GM21526 (cell line): ENCODE data around the gene DPF1.
"Not testable (repeated sequence)": the region's sequence is repeated elsewhere in the genome, so short reads cannot be mapped to it uniquely, and the experiment has no call there.

ENCODE experiments used
- ATAC-seq: cut with Tn5 transposase; IDR thresholded peaks from one replicate; pipeline ENCODE4 v1.9.1; 2021; ENCODE audit warnings: moderate library complexity; ENCODE audit not compliant: unreplicated experiment, low FRiP score

DPF1 gene

DNA sequence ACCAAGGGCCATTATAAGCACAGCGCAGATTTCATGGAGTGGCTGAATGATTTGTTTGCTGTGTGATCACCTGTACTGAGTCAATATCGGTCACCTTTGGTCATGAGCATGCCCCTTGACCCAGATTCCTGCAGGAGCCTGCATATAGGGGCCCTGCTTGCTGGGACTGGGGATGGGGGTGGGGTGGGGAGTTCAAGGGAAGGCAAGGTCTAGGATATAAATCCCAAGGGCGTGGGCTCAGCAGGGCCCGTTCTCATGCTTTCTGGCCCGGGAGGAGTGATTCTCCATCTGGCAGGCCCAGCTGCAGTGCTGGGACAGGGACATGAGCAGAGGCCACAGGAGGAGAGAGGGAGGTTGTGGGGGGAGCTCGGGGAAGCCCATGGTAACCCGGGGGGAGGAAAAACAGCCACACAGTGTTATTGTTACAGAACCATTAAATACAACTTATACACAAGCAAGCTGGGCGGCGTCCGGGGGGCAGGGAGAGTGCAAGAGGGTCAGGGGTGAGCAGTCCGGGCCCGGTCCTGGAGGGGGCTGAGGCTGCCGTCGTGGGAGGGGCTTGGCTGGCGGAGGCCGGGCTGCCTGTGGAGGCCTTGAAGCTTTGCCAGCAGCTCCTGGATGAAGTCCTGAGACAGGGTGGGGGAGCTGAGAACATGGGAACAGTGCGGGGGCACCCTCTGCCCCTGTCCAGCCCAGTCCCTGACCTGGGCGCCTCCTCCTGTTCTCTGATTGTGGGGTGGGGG, 27.0 kb upstream of the DPF1 start:
- ATAC-seq, result no peak

DNA sequence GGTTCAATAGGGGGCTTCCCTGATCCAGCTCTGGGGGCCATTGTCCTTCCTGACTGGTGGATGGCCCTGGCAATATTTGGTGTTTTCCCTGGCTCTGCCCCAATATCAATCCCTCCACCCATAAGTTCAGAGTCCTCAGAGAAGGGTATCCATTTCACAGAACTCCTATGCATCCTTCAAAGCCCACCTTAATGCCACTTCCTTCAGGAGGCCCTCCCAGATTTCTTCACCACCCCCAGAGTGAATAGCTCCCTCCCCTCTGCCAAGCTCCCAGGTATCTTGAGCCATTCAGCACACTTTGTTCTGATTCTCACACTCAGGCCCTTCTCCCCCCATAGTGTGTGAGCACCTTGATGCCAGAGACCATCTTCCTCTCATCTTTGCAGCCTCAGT, 26.4 kb upstream of the DPF1 start:
- ATAC-seq, result no peak

DNA sequence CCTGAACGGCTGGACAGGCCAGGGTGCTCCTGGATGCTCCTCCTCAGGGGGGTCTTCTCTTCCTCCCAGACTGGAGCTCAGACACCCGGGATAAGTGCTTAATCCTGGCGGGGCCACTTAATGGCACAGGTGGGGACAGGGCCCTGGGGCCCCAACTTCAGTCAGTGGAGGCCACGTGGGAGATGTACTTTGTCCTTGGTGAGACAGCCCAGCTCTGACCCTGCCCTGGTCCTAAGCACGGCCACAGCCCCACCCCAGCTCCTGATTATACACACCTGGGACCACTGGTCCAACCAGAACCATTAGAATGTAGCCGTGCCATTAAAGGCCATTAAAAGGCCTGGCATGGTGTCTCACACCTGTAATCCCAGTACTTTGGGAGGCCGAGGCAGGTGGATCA, 24.4 kb upstream of the DPF1 start:
- ATAC-seq, result no peak

DNA sequence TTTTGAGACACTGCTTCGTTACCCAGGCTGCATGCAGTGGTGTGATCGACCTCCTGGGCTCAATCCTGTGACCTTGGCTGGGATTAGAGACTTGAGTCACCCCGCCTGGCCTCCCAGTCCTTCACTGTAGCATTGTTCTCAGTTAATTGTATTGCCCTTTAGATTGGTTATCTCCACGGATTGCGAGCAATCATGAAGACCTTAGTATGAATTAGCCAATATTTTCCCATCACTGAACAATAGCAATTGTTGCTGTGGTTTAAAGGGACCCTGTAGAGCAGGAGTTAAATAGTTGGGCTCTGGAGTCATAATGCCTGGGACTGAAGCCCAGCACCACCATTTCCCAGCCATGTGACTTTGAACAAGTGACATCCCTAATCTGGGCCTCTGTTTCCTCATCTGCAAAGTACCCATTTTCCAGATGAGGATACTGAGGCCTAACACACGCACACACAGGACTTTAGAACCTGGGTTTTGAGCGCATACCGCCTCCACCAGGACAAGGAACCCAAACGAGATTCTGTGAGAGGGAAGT, 23.8 kb upstream of the DPF1 start:
- no peak for ATAC-seq

DNA sequence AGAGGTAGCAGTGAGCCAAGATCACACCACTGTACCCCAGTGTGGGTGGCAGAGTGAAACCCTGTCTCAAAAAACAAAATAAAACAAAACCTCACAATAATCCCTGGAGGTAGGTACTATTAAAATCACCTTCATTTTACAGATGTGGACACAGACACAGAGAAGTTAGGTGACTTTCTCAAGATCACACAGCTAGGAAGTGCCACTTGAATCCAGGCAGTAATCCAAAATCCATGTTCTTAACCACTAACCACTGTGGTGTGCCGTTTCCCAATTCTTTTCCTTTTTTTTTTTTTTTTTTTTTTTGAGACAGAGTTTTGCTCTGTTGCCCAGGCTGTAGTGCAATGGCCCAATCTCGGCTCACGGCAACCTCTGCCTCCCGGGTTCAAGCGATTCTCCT, 23.1 kb upstream of the DPF1 start:
- ATAC-seq, result no peak

DNA sequence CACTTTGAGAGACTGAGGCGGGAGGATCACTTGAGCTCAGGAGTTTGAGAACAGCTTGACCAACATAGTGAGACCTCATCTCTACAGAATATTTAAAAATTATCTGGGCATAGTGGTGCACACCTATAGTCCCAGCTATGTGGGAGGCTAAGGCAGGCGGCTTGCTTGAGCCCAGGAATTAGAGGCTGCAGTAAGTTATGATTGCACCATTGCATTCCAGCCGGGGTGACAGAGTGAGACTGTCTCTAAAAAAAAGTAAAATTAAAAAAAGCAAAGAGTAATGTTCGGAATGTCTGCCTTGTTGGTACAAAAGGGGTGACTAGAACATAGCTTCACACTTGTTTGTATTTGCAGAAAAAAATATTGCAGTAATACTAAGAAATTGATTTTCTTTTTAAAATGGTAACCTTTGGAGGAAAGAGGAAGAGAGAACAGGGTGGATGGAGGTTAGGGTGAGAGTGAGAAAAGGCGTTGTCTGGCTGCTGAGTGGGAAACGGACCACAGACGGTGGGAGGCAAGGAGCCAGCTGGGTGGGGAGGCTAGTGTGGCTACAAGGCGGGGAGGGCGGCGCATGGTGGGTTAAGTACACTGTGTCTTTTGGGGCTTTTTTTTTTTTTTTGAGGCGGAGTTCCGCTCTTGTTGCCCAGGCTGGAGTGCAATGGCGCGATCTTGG, 21.9 kb upstream of the DPF1 start:
- ATAC-seq, result no peak

DNA sequence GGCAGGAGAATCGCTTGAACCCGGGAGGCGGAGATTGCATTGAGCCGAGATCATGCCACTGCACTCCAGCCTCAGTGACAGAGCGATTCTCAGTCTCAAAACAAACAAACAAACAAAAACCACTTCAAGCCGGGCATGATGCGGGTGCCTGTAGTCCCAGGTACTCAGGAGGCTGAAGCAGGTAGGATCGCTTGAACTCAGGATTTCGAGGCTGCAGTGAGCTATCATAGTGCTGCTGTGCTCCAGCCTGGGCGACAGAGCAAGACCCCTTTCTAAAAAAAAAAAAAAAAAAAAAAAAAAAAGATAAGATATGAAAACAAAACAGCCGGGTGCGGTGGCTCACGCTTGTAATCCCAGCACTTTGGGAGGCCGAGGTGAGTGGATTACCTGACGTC, 19.3 kb upstream of the DPF1 start:
- no peak for ATAC-seq

DNA sequence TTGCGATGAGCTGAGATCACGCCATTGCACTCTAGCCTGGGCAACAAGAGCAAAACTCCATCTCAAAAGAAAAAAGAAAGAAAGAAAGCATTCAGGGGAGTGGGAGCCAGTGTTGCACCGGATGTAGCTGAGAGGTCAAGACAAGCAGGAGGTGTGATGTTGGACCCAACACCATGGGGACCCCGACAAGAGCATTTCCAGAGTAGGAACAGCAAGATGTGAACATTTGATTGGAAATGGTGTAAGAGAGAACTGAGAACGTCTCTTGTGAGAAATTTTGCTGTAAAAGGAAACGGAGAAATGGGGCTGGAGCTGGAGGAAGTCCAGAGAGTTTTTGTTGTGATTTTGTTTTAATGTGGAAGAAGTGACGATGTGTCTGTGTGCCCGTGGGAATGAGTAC, 15.8 kb upstream of the DPF1 start:
- no peak for ATAC-seq

DNA sequence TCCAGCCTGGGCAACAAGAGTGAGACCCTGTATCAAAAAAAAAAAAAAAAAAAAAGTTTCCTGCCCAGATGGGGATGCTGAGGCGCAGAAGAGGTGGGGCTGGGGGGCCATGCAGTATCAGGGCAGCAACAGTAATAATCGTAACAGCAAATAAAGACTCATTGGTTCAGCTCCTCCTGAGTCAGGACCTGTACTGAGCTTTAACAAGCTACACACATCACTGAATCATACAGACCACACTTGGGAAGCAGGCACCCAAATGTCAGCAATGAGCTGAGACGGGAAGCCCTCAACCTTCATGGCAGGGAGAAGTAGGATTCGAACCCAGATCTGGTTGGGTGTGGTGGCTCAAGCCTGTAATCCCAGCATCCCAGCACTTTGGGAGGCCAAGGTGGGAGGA, 10.6 kb upstream of the DPF1 start:
- ATAC-seq, result no peak

DNA sequence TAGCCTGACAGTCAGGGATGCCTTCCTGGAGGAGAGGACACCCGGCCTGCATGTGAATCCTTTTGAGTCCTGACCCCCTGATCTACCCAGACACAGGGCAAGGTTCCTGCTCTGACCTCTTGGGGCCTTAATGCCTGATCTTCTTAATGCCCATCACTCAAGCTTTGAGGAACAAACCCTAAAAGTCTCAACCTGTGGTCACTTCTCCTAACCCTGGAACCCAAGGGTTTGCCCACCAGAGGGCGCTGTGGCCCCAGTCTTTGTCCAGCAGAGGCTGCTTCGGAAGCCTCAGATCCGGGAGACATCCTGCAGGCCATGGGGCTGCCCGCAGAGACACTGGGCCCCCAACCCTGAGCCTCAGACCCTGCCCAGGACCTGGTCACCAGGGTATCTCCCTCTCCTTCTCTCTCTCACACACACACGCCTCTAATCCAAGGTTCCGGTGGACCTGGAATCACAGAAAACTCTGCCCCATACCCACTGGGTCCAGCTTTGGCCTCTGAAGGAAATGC, 9.8 kb upstream of the DPF1 start:
- no peak for ATAC-seq

DNA sequence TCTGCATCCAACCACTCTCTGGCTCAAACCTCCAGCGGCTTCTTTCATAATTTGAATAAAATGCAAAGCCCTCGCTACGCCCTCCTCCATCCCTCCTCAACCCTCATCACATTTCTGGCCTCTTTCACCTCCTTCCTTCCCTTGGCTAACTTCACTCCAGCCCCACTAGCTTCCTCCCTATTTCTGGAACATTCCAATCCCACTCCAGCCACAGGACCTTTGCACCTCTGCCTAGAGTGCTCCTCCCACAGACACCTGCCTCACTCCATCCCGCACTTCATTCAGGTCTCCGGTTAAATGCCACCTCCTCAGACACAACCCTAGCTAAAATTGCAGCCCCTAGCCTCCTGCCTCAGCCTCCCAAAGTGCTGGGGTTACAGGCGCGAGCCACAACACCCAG, 7.9 kb upstream of the DPF1 start:
- no peak for ATAC-seq

DNA sequence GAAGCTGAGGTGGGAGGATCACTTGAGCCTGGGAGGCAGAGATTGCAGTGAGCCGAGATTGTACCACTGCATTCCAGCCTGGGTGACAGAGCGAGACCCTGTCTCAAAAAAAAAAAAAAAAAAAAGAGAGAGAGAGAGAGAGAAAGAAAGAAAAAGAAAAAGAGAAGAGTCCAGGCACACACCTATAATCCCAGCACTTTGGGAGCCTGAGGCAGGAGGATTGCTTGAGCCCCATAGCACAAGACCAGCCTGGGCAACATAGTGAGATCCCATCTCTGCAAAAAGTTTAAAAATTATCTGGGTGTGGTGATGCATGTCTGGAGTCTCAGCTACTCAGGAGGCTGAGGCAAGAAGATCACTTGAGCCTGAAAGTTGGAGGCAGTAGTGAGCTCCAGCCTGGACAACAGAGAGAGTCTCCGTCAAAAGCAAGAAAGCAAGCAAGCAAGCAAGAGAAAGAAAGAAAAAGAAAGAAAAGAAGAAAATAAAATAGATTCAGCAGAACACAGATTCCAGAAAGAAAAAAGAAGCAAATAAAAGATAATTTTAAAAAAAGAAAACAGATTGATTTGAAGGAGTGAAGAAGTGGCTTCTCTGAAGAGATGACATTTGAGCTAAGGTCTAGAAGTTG, 6.6 kb upstream of the DPF1 start:
- ATAC-seq, result not testable (repeated sequence)

DNA sequence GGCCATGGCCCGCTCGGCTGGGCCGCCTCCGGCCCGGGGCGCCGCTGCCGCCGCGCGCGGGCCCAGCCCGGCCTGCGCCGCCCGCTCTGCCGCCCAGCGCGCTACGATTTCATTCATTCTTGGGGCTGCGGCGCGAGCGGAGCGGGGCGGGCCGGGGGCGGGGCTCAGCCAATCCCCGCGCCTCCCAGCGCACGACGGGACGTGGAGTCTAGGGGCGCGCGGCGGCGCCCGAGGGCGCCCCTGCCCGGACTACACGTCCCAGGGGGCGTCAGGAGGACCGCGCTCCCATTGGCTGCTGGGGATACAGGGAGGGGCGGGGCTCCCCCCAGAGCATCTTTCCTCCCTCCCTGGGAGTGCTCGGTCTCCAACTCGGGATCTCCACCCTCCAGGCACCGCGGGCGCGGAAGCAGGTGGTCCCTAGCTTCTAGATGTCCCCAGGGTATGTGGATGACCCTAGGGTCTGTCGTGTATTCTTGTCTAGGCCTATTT, 5.6 kb upstream of the DPF1 start:
- peak; percentile 69 for ATAC-seq

DNA sequence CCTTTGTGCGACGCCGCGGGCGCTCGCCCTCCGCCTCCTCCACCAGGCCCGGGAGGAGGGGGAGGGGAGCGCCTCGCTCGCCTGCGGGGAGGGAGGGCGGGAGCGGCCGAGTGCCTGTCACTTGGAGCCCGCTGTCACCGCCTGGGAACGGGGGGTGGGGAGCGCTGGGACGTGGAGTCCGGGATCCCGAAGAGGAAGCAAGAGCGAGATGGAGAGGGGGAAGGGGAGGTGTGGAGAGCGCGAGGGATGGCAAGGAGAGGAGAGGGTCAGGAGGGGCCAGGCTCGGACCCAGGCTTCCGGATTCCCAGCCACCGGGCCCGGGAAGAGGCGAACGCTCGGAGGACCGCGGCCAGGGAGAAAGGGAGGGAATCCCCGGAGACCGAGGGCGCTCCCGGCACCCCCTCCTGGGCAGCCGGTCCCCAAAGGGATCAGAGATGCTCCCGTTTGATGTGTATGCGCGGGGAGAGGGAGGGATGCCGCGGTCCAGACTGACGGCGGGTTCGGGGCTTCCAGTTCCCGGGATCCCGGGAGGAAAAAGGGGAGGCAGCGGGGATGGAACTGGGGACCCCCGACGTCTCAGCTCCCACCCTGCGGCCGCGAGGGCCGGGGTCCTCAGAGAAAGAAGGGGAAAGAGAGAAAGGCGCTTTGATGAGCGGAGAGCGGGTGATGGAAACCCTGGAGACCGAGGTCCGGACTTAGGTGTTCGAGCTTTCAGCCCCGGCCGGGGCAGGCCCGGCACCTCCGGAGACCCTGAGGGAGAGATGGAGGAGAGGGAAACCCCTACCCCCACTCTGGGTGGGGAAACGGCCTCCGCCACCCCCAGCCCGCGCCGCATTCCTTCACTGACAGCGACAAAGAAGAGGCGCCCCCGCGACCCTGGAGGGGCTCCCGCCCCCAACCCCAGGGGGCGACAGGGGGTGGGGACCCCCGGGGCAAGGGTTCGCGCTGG, 4.7 kb upstream of the DPF1 start:
- ATAC-seq, result no peak

DNA sequence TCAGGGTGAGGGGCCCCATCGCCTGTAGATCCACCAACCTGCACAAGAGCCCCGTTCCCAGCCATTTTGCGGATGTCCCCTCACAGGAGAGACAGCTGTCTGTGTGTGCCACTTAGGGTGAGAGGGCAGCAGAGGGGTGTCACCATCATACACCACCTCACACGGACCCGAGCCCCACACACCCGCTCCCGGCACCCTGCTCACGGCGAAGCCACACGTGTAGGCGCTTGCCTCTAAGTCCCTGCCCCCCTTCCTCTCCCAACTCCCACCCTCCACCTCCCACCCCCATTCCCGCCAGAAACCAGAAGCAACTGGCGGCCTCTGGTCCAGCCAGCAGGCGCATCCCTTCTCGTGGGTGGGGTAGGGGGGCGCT, 4.0 kb upstream of the DPF1 start:
- ATAC-seq, result no peak

DNA sequence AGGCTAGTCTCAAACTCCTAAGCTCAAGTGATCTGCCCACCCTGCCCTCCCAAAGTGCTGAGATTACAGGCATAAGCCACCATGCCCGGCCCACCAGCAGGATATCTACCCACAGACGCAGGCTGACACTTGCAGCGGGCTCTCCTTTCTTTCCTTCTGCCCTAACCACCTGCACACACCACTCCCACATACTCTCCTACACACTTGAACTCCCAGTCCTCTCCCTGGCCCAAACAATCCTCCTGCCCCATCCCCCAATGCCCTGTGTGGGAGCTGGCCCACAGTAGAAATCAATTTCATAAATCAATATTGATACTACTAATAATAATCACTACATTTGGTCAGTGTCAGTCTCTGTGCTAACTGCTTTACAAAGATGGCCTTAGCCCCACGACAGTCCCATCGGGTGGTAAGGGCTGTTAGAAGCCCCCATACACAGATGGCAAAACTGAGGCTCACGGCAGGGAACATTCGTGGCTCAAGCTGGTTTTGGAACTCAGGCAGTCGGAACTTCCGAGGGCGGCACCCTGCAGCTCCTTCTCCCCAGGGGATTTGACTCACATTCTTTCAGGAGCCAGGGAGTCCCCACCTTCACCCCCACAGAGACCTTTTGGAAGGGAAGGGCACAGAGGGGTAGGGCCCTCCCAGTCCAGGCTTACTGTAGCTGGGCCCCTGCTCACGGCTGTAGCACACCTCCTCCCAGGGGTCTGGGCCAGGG, 3.4 kb upstream of the DPF1 start:
- no peak for ATAC-seq

DNA sequence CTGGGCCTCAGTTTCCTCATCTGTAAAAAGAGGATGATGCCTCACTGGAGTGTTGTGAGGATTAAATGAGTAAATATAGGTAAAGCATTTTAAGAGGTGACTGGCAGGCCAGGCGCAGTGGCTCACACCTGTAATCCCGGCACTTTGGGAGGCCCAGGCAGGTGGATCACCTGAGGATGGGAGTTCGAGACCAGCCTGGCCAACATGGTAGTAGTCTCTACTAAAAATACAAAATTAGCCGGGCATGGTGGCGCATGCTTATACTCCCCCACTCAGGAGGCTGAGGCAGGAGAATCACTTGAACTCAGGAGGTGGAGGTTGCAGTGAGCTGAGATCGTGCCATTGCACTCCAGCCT, 819 bp upstream of the DPF1 start:
- ATAC-seq, result not testable (repeated sequence)

DNA sequence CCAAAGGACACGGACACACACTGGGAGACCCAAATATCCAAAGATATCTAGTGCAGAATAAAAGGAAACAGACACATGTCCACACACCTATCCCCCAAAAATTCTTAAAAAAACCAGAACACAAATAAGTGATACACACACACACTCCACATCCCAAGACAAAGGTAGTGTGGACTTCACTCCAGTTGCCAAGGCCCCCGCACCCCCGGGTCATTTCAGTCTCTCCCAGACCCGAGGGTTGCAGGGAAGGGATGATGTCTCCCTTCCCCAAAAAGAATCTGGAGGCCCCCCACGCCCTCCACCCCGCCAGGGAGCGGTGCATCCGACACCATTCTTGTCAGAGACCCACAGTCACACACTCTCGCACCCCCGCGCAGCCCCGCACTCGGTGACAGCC, 407 bp downstream of the DPF1 start:
- ATAC-seq, result no peak

DNA sequence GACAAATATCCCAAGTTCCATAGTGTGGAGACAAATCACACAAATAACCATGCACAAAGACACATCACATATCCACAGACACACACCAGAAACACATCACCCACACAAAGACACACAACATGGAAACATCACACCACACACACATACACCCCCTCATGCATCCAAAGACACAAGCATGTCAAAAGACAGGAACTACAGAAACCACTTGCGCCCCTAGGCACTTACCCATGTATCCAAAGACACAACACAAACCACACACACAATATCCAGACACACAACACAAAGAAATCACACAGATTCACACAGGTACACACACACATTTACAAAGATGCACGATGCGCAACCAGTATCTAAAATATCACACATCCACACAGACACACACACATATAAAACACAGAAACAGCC, 901 bp downstream of the DPF1 start:
- no peak for ATAC-seq
